Breast epithelium (tissue), 4 donors: ENCODE data around the gene PLA2G4D. TPM values are rescaled to one million over a fixed set of nuclear protein-coding genes. Genes with fewer than 3 reads are reported as not detected.

Source experiments
- DNase-seq, 2 donors: peaks; one replicate each; pipeline ENCODE4 v3.0.0-alpha.2; 2019; ENCODE audit warnings: low spot score in 2 of 2
- H3K27ac ChIP-seq, 2 donors: fragments of 200-600 bp; sonication (generic) in 1 of 2; one replicate each; pipeline ENCODE4 v1.5.1; 2016 to 2019; ENCODE audit warnings: mild to moderate bottlenecking in 1 of 2
- H3K27me3 ChIP-seq, 2 donors: fragments of 200-600 bp; sonication (generic) in 1 of 2; one replicate each; pipeline versions ENCODE4 v1.5.1 to v1.6.0; 2017 to 2019; ENCODE audit warnings: control low read depth in 1 of 2, mild to moderate bottlenecking in 1 of 2
- H3K36me3 ChIP-seq: fragments of 200-600 bp; one replicate; pipeline ENCODE4 v1.5.1; 2019
- H3K4me1 ChIP-seq, 2 donors: fragments of 200-600 bp; sonication (generic); one replicate each; pipeline ENCODE4 v1.5.1; 2016 to 2019; ENCODE audit warnings: control low read depth in 1 of 2
- H3K4me3 ChIP-seq, 3 donors: fragments of 200-600 bp; sonication (generic); 1 replicate in 2 of 3; 2 replicates in 1 of 3; pipeline ENCODE4 v1.5.1; 2016 to 2019; ENCODE audit warnings: mild to moderate bottlenecking in 3 of 3, moderate library complexity in 2 of 3
- H3K9me3 ChIP-seq, 2 donors: fragments of 200-600 bp; sonication (generic) in 1 of 2; one replicate each; pipeline ENCODE4 v1.5.1; 2016 to 2019; ENCODE audit warnings: control low read depth in 1 of 2
- POLR2A ChIP-seq: fragments of 450-650 bp; IDR thresholded peaks from one replicate; pipeline ENCODE4 v1.6.1; 2016; ENCODE audit warnings: antibody characterized with exemption, mild to moderate bottlenecking, moderate library complexity
- POLR2AphosphoS5 ChIP-seq, 3 donors: sonication (generic); formaldehyde crosslinking; IDR thresholded peaks; one replicate each; pipeline ENCODE4 v1.6.1; 2017; ENCODE audit warnings: antibody characterized with exemption in 3 of 3
- intact Hi-C: fragments of 100-400 bp; cut with DNase I; formaldehyde crosslinking; loops from one replicate; pipeline ENCODE4 v1.15.1; 2023; ENCODE audit warnings: low total_unique reads
- total RNA-seq, 3 donors: library from RNA; depleted of rRNA; stranded (reverse); fragments of >200 nt; gene quantifications; one replicate each; pipeline ENCODE4 v1.1.0, GENCODE V29; 2016
- TF ChIP-seq, protein P1 (sequence below), 3 donors: fragments of 450-650 bp; IDR thresholded peaks; one replicate each; pipeline ENCODE4 v1.5.1; 2016 to 2017; ENCODE audit warnings: antibody characterized with exemption in 3 of 3, mild to moderate bottlenecking in 3 of 3, moderate library complexity in 3 of 3

PLA2G4D gene
- total RNA-seq, 3 donors from 2014 or later = not detected

- no peaks in the 10 kb centered on the region for H3K36me3 ChIP-seq
- peaks cover 0 to 4% of the 10 kb centered on the region in 2 donors for H3K27me3 ChIP-seq
- intact Hi-C loops = no loop called here
- TF ChIP-seq, protein P1, sequence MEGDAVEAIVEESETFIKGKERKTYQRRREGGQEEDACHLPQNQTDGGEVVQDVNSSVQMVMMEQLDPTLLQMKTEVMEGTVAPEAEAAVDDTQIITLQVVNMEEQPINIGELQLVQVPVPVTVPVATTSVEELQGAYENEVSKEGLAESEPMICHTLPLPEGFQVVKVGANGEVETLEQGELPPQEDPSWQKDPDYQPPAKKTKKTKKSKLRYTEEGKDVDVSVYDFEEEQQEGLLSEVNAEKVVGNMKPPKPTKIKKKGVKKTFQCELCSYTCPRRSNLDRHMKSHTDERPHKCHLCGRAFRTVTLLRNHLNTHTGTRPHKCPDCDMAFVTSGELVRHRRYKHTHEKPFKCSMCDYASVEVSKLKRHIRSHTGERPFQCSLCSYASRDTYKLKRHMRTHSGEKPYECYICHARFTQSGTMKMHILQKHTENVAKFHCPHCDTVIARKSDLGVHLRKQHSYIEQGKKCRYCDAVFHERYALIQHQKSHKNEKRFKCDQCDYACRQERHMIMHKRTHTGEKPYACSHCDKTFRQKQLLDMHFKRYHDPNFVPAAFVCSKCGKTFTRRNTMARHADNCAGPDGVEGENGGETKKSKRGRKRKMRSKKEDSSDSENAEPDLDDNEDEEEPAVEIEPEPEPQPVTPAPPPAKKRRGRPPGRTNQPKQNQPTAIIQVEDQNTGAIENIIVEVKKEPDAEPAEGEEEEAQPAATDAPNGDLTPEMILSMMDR (IDR thresholded peaks at IDR 0.05) = no peak
- TF ChIP-seq POLR2A (no peak), POLR2AphosphoS5 (IDR thresholded peaks at IDR 0.05) (no peak)
- H3K27ac ChIP-seq = no peak overlapping the region
- no peak overlapping the region for H3K4me3 ChIP-seq
- no peaks in the 10 kb centered on the region for H3K9me3 ChIP-seq
- peak in 1 of 2 donors; percentile 14 for DNase-seq
- H3K4me1 ChIP-seq = no peaks in the 10 kb centered on the region
These were observed 14.0 kb downstream of the PLA2G4D start for GRCh38 chr15:42080186-42080918.

DNA sequence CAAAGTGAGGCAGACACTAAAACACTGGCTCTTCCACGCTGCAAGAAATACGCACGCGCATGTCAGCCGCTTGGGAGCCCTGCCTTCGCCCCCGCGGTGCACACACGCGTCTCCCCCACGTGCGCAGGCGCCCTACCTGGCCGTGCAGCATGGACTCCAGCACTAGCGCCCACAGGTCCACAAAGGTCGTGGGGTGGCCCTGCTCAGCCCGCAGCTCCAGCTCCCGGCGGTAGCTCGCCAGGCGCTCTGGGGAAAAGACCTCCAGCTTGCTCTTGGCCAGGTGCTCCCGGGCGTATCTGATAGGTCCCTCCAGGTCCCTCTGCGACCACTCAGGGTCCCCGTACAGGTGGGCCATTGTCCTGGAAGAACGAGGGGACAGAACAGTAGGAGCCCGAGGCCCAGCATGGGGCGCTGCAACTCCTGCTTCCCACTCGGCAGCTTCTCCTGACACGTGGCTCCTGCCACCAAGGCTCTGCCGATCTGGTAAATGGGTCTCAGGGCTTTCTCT is 14.9 kb downstream of the PLA2G4D start:
- TF ChIP-seq POLR2AphosphoS5 (IDR thresholded peaks at IDR 0.05) = no peak
- no peak for TF ChIP-seq POLR2A
- TF ChIP-seq, protein P1 (IDR thresholded peaks at IDR 0.05) = no peak
- Histone ChIP-seq H3K36me3 (no peaks in the 10 kb centered on the region), H3K4me1 (no peaks in the 10 kb centered on the region), H3K27ac (no peak overlapping the region), H3K4me3 (peak overlapping the region in 2 of 3 donors; percentile 32 to 55), H3K9me3 (no peaks in the 10 kb centered on the region), H3K27me3 (no peaks in the 10 kb centered on the region)
- intact Hi-C loops = no loop called here
- peak in 1 of 2 donors; percentile 43 for DNase-seq

DNA sequence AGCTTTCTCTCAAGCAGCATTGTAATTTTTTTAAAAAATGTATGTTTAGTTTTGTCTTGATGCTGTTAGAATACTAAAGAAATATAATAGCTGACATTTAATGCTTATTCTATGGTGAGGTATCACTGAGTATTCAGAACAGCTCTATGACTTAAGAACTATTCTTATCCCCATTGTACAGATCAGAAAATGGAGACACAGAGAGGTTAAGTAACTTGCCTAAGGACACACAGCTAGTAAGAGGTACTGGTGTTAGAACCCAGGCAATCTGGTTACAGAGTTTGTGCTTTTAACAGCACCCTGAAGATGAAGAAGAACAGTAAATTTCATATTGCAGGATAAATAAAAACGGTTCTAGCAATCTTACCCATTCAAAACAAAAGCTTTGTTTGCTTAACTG is 15.5 kb downstream of the PLA2G4D start:
- DNase-seq = no peak
- Histone ChIP-seq H3K36me3 (no peaks in the 10 kb centered on the region), H3K27ac (no peak overlapping the region), H3K4me3 (no peak overlapping the region), H3K4me1 (no peaks in the 10 kb centered on the region), H3K9me3 (no peaks in the 10 kb centered on the region), H3K27me3 (no peaks in the 10 kb centered on the region)
- TF ChIP-seq POLR2A (no peak), POLR2AphosphoS5 (IDR thresholded peaks at IDR 0.05) (no peak)
- TF ChIP-seq, protein P1 (IDR thresholded peaks at IDR 0.05) = no peak
- intact Hi-C loops = no loop called here

GRCh38 chr15:42077689-42078088 is 16.7 kb downstream of the PLA2G4D start:
- no peaks in the 10 kb centered on the region for H3K4me1 ChIP-seq
- intact Hi-C loops = no loop called here
- no peaks in the 10 kb centered on the region for H3K36me3 ChIP-seq
- H3K27me3 ChIP-seq = no peaks in the 10 kb centered on the region
- no peak overlapping the region for H3K27ac ChIP-seq
- H3K9me3 ChIP-seq = no peaks in the 10 kb centered on the region
- DNase-seq = no peak
- H3K4me3 ChIP-seq = no peak overlapping the region
- TF ChIP-seq POLR2AphosphoS5 (IDR thresholded peaks at IDR 0.05) (no peak), POLR2A (no peak)

GRCh38 chr15:42073418-42073817 is 20.9 kb downstream of the PLA2G4D start:
- no peak overlapping the region for H3K4me3 ChIP-seq
- intact Hi-C loops = no loop called here
- H3K27ac ChIP-seq = no peak overlapping the region
- TF ChIP-seq, protein P1 (IDR thresholded peaks at IDR 0.05) = no peak
- TF ChIP-seq POLR2AphosphoS5 (IDR thresholded peaks at IDR 0.05) (no peak), POLR2A (no peak)
- H3K36me3 ChIP-seq = no peaks in the 10 kb centered on the region
- H3K9me3 ChIP-seq = no peaks in the 10 kb centered on the region
- no peaks in the 10 kb centered on the region for H3K4me1 ChIP-seq
- DNase-seq = peak in 1 of 2 donors; percentile 22
- H3K27me3 ChIP-seq = no peaks in the 10 kb centered on the region
